OCI-LY1 (cell line): Measurements from ENCODE around the gene ATP1B3.

Experiments
- H2AFZ ChIP-seq: fragments of 200-600 bp; sonication (generic), shearing (Covaris generic); 2 replicates; pipeline ENCODE4 v1.6.0; 2014; ENCODE audit warnings: antibody characterized with exemption, mild to moderate bottlenecking, low read length
- H3F3A ChIP-seq: fragments of 200-600 bp; sonication (generic), shearing (Covaris generic); 2 replicates; pipeline ENCODE4 v1.6.0; 2014; ENCODE audit warnings: mild to moderate bottlenecking, antibody characterized with exemption, low read length, moderate library complexity; ENCODE audit not compliant: insufficient read depth
- H3K27ac ChIP-seq: fragments of 200-600 bp; sonication (generic); 2 replicates; pipeline ENCODE4 v1.5.1; 2014; ENCODE audit warnings: low read length, mixed run types, mild to moderate bottlenecking, low read depth; ENCODE audit not compliant: poor library complexity, severe bottlenecking
- H3K27me3 ChIP-seq: fragments of 200-600 bp; sonication (generic); 2 replicates; pipeline ENCODE4 v1.6.0; 2014; ENCODE audit warnings: antibody characterized with exemption, mild to moderate bottlenecking, low read length, moderate library complexity; ENCODE audit not compliant: insufficient read depth
- H3K36me3 ChIP-seq: fragments of 200-600 bp; sonication (generic); 2 replicates; pipeline ENCODE4 v1.6.1; 2014; ENCODE audit warnings: mild to moderate bottlenecking, antibody characterized with exemption, low read length, moderate library complexity, mixed read lengths; ENCODE audit not compliant: insufficient read depth
- H3K4me1 ChIP-seq: fragments of 200-600 bp; sonication (generic); 2 replicates; pipeline ENCODE4 v1.5.1; 2014; ENCODE audit warnings: mild to moderate bottlenecking, low read length, moderate library complexity; ENCODE audit not compliant: insufficient read depth, severe bottlenecking
- H3K4me2 ChIP-seq: fragments of 200-600 bp; sonication (generic), shearing (Covaris generic); 2 replicates; pipeline ENCODE4 v1.6.1; 2014; ENCODE audit warnings: low read length
- H3K4me3 ChIP-seq: fragments of 200-600 bp; sonication (generic); 2 replicates; pipeline ENCODE4 v1.5.1; 2014; ENCODE audit warnings: low read length, low read depth, mild to moderate bottlenecking, mixed read lengths; ENCODE audit not compliant: poor library complexity, severe bottlenecking
- H3K79me2 ChIP-seq: fragments of 200-600 bp; shearing (Covaris generic); 2 replicates; pipeline ENCODE4 v1.6.1; 2016; ENCODE audit warnings: mixed run types, low read length, mixed read lengths; ENCODE audit not compliant: insufficient read depth
- H3K9ac ChIP-seq: fragments of 200-600 bp; sonication (generic), shearing (Covaris generic); 2 replicates; pipeline ENCODE4 v1.6.1; 2014; ENCODE audit warnings: mild to moderate bottlenecking, low read length, mixed read lengths
- H3K9me2 ChIP-seq: fragments of 200-600 bp; sonication (generic), shearing (Covaris generic); 2 replicates; pipeline ENCODE4 v1.6.1; 2014; ENCODE audit warnings: low read depth, mild to moderate bottlenecking, low read length, mixed read lengths
- H3K9me3 ChIP-seq: fragments of 200-600 bp; shearing (Covaris generic); 2 replicates; pipeline ENCODE4 v1.6.1; 2014; ENCODE audit warnings: low read length, mixed read lengths
- H4K20me1 ChIP-seq: fragments of 200-600 bp; sonication (generic), shearing (Covaris generic); 2 replicates; pipeline ENCODE4 v1.6.0; 2016; ENCODE audit warnings: mild to moderate bottlenecking, low read length; ENCODE audit not compliant: insufficient read depth
- CTCF ChIP-seq: fragments of 200-600 bp; sonication (generic), shearing (Covaris generic); IDR thresholded peaks from 2 replicates; pipeline ENCODE4 v1.5.1; 2017; ENCODE audit warnings: mild to moderate bottlenecking, antibody characterized with exemption, low read length, moderate library complexity, mixed read lengths
- EZH2 ChIP-seq: fragments of 200-600 bp; sonication (generic), shearing (Covaris generic); IDR thresholded peaks from 2 replicates; pipeline ENCODE4 v1.8.0; 2017; ENCODE audit warnings: borderline replicate concordance, mixed run types, mild to moderate bottlenecking, antibody characterized with exemption, low read length, moderate library complexity, mixed read lengths

Gene ATP1B3

GRCh38 chr3:141926929-141927328 lies 50.5 kb downstream of the ATP1B3 start:
- no peaks in the 10 kb centered on the region for H3K4me1 ChIP-seq
- no peaks in the 10 kb centered on the region for H3K79me2 ChIP-seq
- peaks cover 78% of the 10 kb centered on the region for H3K36me3 ChIP-seq
- H3K27me3 ChIP-seq: no peaks in the 10 kb centered on the region
- no peak overlapping the region for H2AFZ ChIP-seq
- no peaks in the 10 kb centered on the region for H3K9me2 ChIP-seq
- H3K4me3 ChIP-seq: no peak overlapping the region
- no peak overlapping the region for H3K4me2 ChIP-seq
- no peak overlapping the region for H3K27ac ChIP-seq
- TF ChIP-seq CTCF: no peak
- H4K20me1 ChIP-seq: no peaks in the 10 kb centered on the region
- no peaks in the 10 kb centered on the region for H3K9me3 ChIP-seq
- no peak overlapping the region for H3K9ac ChIP-seq
- no peaks in the 10 kb centered on the region for H3F3A ChIP-seq

- Histone ChIP-seq H3K79me2 (no peaks in the 10 kb centered on the region), H3K4me3 (no peak overlapping the region), H4K20me1 (no peaks in the 10 kb centered on the region), H3K9me2 (no peaks in the 10 kb centered on the region), H3K4me2 (no peak overlapping the region), H2AFZ (no peak overlapping the region), H3K36me3 (peaks cover 60% of the 10 kb centered on the region), H3F3A (no peaks in the 10 kb centered on the region), H3K9ac (no peak overlapping the region), H3K9me3 (no peaks in the 10 kb centered on the region), H3K4me1 (no peaks in the 10 kb centered on the region), H3K27ac (no peak overlapping the region), H3K27me3 (no peaks in the 10 kb centered on the region)
- TF ChIP-seq CTCF (no peak), EZH2 (no peak)
Observed at GRCh38 chr3:141928631-141929270, 52.3 kb downstream of the ATP1B3 start.

- Histone ChIP-seq H3K9me3 (no peaks in the 10 kb centered on the region), H3K4me1 (no peaks in the 10 kb centered on the region), H3K36me3 (peaks cover 54% of the 10 kb centered on the region), H4K20me1 (no peaks in the 10 kb centered on the region), H3K9me2 (no peaks in the 10 kb centered on the region), H3K4me3 (no peak overlapping the region), H3K79me2 (no peaks in the 10 kb centered on the region), H3K27me3 (no peaks in the 10 kb centered on the region), H3K4me2 (no peak overlapping the region), H3K9ac (no peak overlapping the region), H3F3A (no peaks in the 10 kb centered on the region), H2AFZ (no peak overlapping the region), H3K27ac (no peak overlapping the region)
- TF ChIP-seq CTCF (no peak), EZH2 (no peak)
Observed at GRCh38 chr3:141929341-141929995, 53.0 kb downstream of the ATP1B3 start.
